Upper lobe of left lung (tissue), 6 donors: ENCODE measurements around the gene TRIM34. TPM values are rescaled to one million over a fixed set of nuclear protein-coding genes. Genes with fewer than 3 reads are reported as not detected.
"Not testable (repeated sequence)": the region's sequence is repeated elsewhere in the genome, so short reads cannot be mapped to it uniquely, and the experiment has no call there.

ENCODE experiments used
- ATAC-seq, 2 donors: fragments of 200-7000 bp; cut with Tn5 transposase; one replicate each; pipeline ENCODE4 v1.9.1; 2022; ENCODE audit warnings: mild to moderate bottlenecking in 2 of 2, moderate library complexity in 2 of 2; ENCODE audit not compliant: low FRiP score in 2 of 2
- DNase-seq, 2 donors: peaks; one replicate each; pipeline ENCODE4 v3.0.0-alpha.2; 2019 to 2020
- H3K27ac ChIP-seq, 4 donors: fragments of 200-600 bp; sonication (generic); one replicate each; pipeline ENCODE4 v1.5.1; 2016 to 2019
- H3K27me3 ChIP-seq, 4 donors: fragments of 200-600 bp; sonication (generic); one replicate each; pipeline ENCODE4 v1.5.1; 2017 to 2019
- H3K36me3 ChIP-seq, 4 donors: fragments of 200-600 bp; sonication (generic); one replicate each; pipeline ENCODE4 v1.5.1; 2016 to 2019
- H3K4me1 ChIP-seq, 4 donors: fragments of 200-600 bp; sonication (generic); one replicate each; pipeline ENCODE4 v1.5.1; 2018 to 2019
- H3K4me3 ChIP-seq, 4 donors: fragments of 200-600 bp; sonication (generic); one replicate each; pipeline ENCODE4 v1.5.1; 2017 to 2019; ENCODE audit warnings: mild to moderate bottlenecking in 2 of 4, moderate library complexity in 1 of 4
- H3K9me3 ChIP-seq, 4 donors: fragments of 200-600 bp; sonication (generic); one replicate each; pipeline ENCODE4 v1.5.1; 2018 to 2019
- EP300 ChIP-seq, 4 donors: sonication (generic); formaldehyde crosslinking; IDR thresholded peaks; one replicate each; pipeline ENCODE4 v1.5.1; 2017; ENCODE audit warnings: antibody characterized with exemption in 4 of 4, control low read depth in 2 of 4
- POLR2A ChIP-seq, 4 donors: fragments of 450-650 bp; IDR thresholded peaks; one replicate each; pipeline ENCODE4 v1.5.1; 2016 to 2017; ENCODE audit warnings: antibody characterized with exemption in 4 of 4, mild to moderate bottlenecking in 2 of 4
- POLR2AphosphoS5 ChIP-seq, 2 donors: sonication (generic); formaldehyde crosslinking; IDR thresholded peaks; one replicate each; pipeline ENCODE4 v1.5.1; 2017; ENCODE audit warnings: antibody characterized with exemption in 2 of 2
- WGBS, 2 donors: methylation state at CpG; one replicate each; pipeline ENCODE4 v1.1.5; 2017 to 2018; 5-methylcytosine and 5-hydroxymethylcytosine counted together
- total RNA-seq, 6 donors: library from RNA; depleted of rRNA in 4 of 6; stranded (reverse); fragments of >200 nt in 4 of 6; gene quantifications; one replicate each; pipeline versions ENCODE4 v1.1.0 to v1.2.1, GENCODE V29; 2016 to 2021
- TF ChIP-seq, protein P1 (sequence below), 6 experiments: fragments of 450-650 bp in 4 of 6; fragments of 200-600 bp in 2 of 6; sonication (generic) in 2 of 6; IDR thresholded peaks; one replicate each; pipeline ENCODE4 v1.5.1; 2016 to 2019; ENCODE audit warnings: antibody characterized with exemption in 6 of 6
- donor health status: DM: no; HTN: no; CAD: no; lungs with moderate emphysema.
- donor health status: DM: no; HTN: yes; CAD: no; lungs with severe emphysema.

The TRIM34 gene
- total RNA-seq, 6 donors from 2014 or later: 5.8 to 15.0 (median 8.4) TPM

- TF ChIP-seq EP300 (IDR thresholded peaks at IDR 0.05) (no peak), POLR2A (IDR thresholded peaks at IDR 0.05) (no peak), POLR2AphosphoS5 (IDR thresholded peaks at IDR 0.05) (no peak)
- TF ChIP-seq, protein P1, sequence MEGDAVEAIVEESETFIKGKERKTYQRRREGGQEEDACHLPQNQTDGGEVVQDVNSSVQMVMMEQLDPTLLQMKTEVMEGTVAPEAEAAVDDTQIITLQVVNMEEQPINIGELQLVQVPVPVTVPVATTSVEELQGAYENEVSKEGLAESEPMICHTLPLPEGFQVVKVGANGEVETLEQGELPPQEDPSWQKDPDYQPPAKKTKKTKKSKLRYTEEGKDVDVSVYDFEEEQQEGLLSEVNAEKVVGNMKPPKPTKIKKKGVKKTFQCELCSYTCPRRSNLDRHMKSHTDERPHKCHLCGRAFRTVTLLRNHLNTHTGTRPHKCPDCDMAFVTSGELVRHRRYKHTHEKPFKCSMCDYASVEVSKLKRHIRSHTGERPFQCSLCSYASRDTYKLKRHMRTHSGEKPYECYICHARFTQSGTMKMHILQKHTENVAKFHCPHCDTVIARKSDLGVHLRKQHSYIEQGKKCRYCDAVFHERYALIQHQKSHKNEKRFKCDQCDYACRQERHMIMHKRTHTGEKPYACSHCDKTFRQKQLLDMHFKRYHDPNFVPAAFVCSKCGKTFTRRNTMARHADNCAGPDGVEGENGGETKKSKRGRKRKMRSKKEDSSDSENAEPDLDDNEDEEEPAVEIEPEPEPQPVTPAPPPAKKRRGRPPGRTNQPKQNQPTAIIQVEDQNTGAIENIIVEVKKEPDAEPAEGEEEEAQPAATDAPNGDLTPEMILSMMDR (IDR thresholded peaks at IDR 0.05): no peak
- H3K27ac ChIP-seq: no peak overlapping the region
- H3K4me3 ChIP-seq: no peak overlapping the region
- WGBS, 2 donors: 77 to 81% methylated on average over 4 of the region's 4 CpGs
- ATAC-seq (no peak), DNase-seq (no peak)
- no peaks in the 10 kb centered on the region for H3K27me3 ChIP-seq
- H3K9me3 ChIP-seq: no peaks in the 10 kb centered on the region
- H3K36me3 ChIP-seq: no peaks in the 10 kb centered on the region
- H3K4me1 ChIP-seq: no peaks in the 10 kb centered on the region
These were observed 43.8 kb upstream of the TRIM34 start for GRCh38 chr11:5581014-5581413.

GRCh38 chr11:5584458-5584857 lies 40.3 kb upstream of the TRIM34 start:
- H3K9me3 ChIP-seq, DNase-seq, H3K4me3 ChIP-seq, H3K36me3 ChIP-seq, ATAC-seq, H3K4me1 ChIP-seq, H3K27me3 ChIP-seq, H3K27ac ChIP-seq: not testable (repeated sequence)
- 67 to 84% methylated on average over 5 of the region's 5 CpGs for WGBS, 2 donors

GRCh38 chr11:5589906-5590305 lies 34.9 kb upstream of the TRIM34 start:
- H3K4me1 ChIP-seq, H3K4me3 ChIP-seq, H3K36me3 ChIP-seq, H3K27ac ChIP-seq, H3K27me3 ChIP-seq, H3K9me3 ChIP-seq, ATAC-seq: not testable (repeated sequence)
- DNase-seq: peak in 1 of 2 donors; percentile 75
- 97% methylated on average over 31 of the region's 31 CpGs; no CpG with 5 or more reads in 1 of the 2 donors for WGBS, 2 donors

GRCh38 chr11:5591613-5592012 lies 33.2 kb upstream of the TRIM34 start:
- Histone ChIP-seq H3K4me1 (peaks cover 0 to 5% (median 2%) of the 10 kb centered on the region in 4 donors), H3K9me3 (no peaks in the 10 kb centered on the region), H3K36me3 (no peaks in the 10 kb centered on the region), H3K27ac (no peak overlapping the region), H3K27me3 (no peaks in the 10 kb centered on the region), H3K4me3 (no peak overlapping the region)
- WGBS, 2 donors: 46 to 90% methylated on average over 3 of the region's 3 CpGs
- ATAC-seq (no peak), DNase-seq (no peak)
- TF ChIP-seq EP300 (IDR thresholded peaks at IDR 0.05) (no peak), POLR2A (IDR thresholded peaks at IDR 0.05) (no peak)

DNA sequence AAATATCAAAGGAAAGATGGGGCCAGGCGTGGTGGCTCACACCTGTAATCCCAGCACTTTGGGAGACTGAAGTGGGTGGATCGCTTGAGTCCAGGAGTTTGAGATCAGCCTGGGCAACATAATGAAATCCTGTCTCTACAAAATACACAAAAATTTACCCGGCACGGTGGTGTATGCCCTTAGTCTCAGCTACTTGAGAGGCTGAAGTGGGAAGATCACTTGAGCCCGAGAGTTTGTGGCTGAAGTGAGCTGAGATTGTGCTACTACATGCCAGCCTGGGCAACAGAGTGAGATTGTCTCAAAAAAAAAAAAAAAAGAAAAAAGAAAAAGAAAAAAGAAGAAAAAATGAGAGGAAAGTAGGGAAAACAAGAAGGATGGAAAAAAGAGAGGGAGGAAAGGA lies 32.2 kb upstream of the TRIM34 start:
- DNase-seq (peak in 1 of 2 donors; percentile 60), ATAC-seq (no peak)
- Histone ChIP-seq H3K4me3 (no peak overlapping the region), H3K4me1 (peaks cover 0 to 14% (median 9%) of the 10 kb centered on the region in 4 donors), H3K36me3 (no peaks in the 10 kb centered on the region), H3K27ac (no peak overlapping the region), H3K9me3 (no peaks in the 10 kb centered on the region), H3K27me3 (no peaks in the 10 kb centered on the region)
- no peak for TF ChIP-seq POLR2A (IDR thresholded peaks at IDR 0.05)
- TF ChIP-seq, protein P1 (IDR thresholded peaks at IDR 0.05): no peak
- no peak for TF ChIP-seq POLR2AphosphoS5 (IDR thresholded peaks at IDR 0.05)
- TF ChIP-seq EP300 (IDR thresholded peaks at IDR 0.05): no peak
- WGBS, 2 donors: 63 to 67% methylated on average over 5 of the region's 5 CpGs

DNA sequence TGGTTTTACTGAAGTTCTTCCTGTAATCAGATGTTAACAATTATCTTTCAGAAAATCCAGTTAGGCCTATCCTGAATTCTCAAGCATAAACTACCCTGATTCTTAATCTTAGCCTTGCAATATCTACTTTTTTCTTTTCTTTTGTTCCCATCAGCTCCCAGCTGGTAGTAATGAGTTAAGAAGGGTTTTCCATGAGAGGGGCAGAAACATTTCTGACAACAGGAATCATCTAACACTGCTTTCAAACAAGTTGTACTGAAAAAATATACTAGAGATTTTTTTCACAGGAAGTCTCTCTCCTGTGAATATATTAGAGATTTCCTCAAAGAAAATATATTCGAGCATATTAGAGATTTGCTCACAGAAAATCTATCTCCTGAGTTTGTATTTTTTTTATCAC lies 31.7 kb upstream of the TRIM34 start:
- no peak for DNase-seq
- Histone ChIP-seq H3K36me3 (no peaks in the 10 kb centered on the region), H3K9me3 (no peaks in the 10 kb centered on the region), H3K4me1 (peaks cover 0 to 15% (median 10%) of the 10 kb centered on the region in 4 donors), H3K27ac (no peak overlapping the region), H3K27me3 (no peaks in the 10 kb centered on the region), H3K4me3 (no peak overlapping the region)
- TF ChIP-seq EP300 (IDR thresholded peaks at IDR 0.05) (no peak), POLR2AphosphoS5 (IDR thresholded peaks at IDR 0.05) (no peak), POLR2A (IDR thresholded peaks at IDR 0.05) (no peak)
- TF ChIP-seq, protein P1 (IDR thresholded peaks at IDR 0.05): no peak
- ATAC-seq: no peak
- WGBS, 2 donors: 26 to 33% methylated on average over 1 of the region's 1 CpG
